Type B pancreatic cell (in vitro differentiated cells): ENCODE measurements around the gene CFAP69. TPM values are rescaled to one million over a fixed set of nuclear protein-coding genes. Genes with fewer than 3 reads are reported as not detected.

Source experiments
- DNase-seq: peaks from one replicate; pipeline ENCODE4 v3.0.0; 2021; ENCODE audit warnings: mixed read lengths; ENCODE audit not compliant: unreplicated experiment; ENCODE audit errors: extremely low spot score
- H3K27ac Mint-ChIP-seq: 2 replicates; pipeline ENCODE4 v1.8.0; 2021; ENCODE audit warnings: mild to moderate bottlenecking, mixed read lengths
- H3K27me3 Mint-ChIP-seq: 2 replicates; pipeline ENCODE4 v1.8.0; 2021; ENCODE audit warnings: mixed read lengths
- H3K36me3 Mint-ChIP-seq: 2 replicates; pipeline ENCODE4 v1.8.0; 2021; ENCODE audit warnings: mixed read lengths
- H3K4me1 Mint-ChIP-seq: one replicate; pipeline ENCODE4 v1.8.0; 2021; ENCODE audit warnings: mixed read lengths; ENCODE audit not compliant: unreplicated experiment
- H3K4me3 Mint-ChIP-seq: 2 replicates; pipeline ENCODE4 v1.8.0; 2021; ENCODE audit warnings: mild to moderate bottlenecking, mixed read lengths
- H3K9me3 Mint-ChIP-seq: 2 replicates; pipeline ENCODE4 v1.8.0; 2021; ENCODE audit warnings: mixed read lengths
- CTCF ChIP-seq: fragments of 200-600 bp; sonication (generic); conservative IDR thresholded peaks from 2 replicates; pipeline ENCODE4 v1.5.0; 2021; ENCODE audit warnings: antibody characterized with exemption, mild to moderate bottlenecking
- total RNA-seq: library from RNA; stranded (reverse); gene quantifications from 2 replicates; pipeline ENCODE4 v1.2.1, GENCODE V29; 2021; ENCODE audit warnings: low replicate concordance

CFAP69 gene
- total RNA-seq, 1 donor from 2014 or later: 6.2 TPM

DNA sequence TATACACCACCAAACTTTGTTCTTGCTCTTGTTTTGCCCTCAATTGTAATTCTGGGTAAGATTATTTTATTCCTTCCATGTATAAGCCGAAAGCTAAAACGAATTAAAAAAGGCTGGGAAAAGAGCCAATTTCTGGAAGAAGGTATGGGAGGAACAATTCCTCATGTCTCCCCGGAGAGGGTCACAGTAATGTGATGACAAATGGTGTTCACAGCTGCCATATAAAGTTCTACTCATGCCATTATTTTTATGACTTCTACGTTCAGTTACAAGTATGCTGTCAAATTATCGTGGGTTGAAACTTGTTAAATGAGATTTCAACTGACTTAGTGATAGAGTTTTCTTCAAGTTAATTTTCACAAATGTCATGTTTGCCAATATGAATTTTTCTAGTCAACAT lies 12.5 kb upstream of the CFAP69 start:
- Mint-ChIP-seq H3K4me1 (no peaks in the 10 kb centered on the region), H3K27me3 (no peaks in the 10 kb centered on the region), H3K36me3 (no peaks in the 10 kb centered on the region), H3K4me3 (no peak overlapping the region), H3K27ac (no peak overlapping the region), H3K9me3 (no peaks in the 10 kb centered on the region)
- no peak for DNase-seq
- no peak for TF ChIP-seq CTCF

DNA sequence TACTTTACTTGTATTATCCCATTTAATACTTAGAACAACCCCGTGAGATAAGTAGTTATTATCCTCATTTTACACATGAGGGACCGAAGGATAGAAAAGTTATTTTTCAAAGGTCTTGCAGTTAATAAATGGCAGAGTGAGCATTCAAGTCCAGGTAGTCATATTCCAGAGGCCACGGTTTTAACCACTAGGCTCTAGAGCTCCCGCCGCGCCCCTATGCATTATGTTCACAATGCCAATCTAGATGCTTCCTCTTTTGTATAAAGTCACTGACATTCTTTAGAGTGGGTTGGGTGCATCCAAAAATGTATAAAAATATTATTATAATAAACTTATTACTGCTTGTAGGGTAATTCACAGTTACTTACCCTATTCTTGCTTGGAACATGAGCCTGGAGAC lies 11.4 kb upstream of the CFAP69 start:
- H3K9me3 Mint-ChIP-seq: no peaks in the 10 kb centered on the region
- TF ChIP-seq CTCF: no peak
- H3K36me3 Mint-ChIP-seq: no peaks in the 10 kb centered on the region
- no peak overlapping the region for H3K4me3 Mint-ChIP-seq
- no peak for DNase-seq
- H3K4me1 Mint-ChIP-seq: no peaks in the 10 kb centered on the region
- H3K27ac Mint-ChIP-seq: no peak overlapping the region
- H3K27me3 Mint-ChIP-seq: no peaks in the 10 kb centered on the region

- no peaks in the 10 kb centered on the region for H3K27me3 Mint-ChIP-seq
- TF ChIP-seq CTCF: no peak
- no peak for DNase-seq
- H3K9me3 Mint-ChIP-seq: no peaks in the 10 kb centered on the region
- no peaks in the 10 kb centered on the region for H3K4me1 Mint-ChIP-seq
- H3K4me3 Mint-ChIP-seq: no peak overlapping the region
- no peak overlapping the region for H3K27ac Mint-ChIP-seq
- H3K36me3 Mint-ChIP-seq: no peaks in the 10 kb centered on the region
Measured at GRCh38 chr7:90236721-90237289, 8.2 kb upstream of the CFAP69 start.

- DNase-seq: no peak
- H3K27ac Mint-ChIP-seq: no peak overlapping the region
- H3K4me1 Mint-ChIP-seq: no peaks in the 10 kb centered on the region
- H3K9me3 Mint-ChIP-seq: no peaks in the 10 kb centered on the region
- no peak for TF ChIP-seq CTCF
- no peaks in the 10 kb centered on the region for H3K27me3 Mint-ChIP-seq
- H3K36me3 Mint-ChIP-seq: no peaks in the 10 kb centered on the region
- H3K4me3 Mint-ChIP-seq: no peak overlapping the region
Measured at GRCh38 chr7:90238022-90238421, 7.0 kb upstream of the CFAP69 start.

DNA sequence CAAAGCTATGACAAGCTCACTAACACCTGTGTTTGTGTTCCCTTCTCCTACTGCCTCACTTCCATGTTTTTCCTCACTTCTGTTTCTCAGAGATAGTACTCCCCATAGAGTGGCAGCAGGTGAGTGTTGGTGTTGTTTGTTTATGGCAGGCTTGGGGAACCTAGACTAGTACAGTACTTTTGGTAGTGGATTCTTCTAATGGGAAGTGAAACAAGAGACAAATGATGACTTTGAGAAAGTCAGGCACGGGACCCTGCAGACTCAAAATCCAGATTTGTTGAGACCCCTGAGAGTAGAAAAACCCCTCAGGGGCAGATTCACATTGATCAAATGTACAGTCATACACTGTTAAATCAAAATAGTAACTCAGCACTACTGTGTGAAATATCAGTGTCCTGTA lies 6.4 kb upstream of the CFAP69 start:
- Mint-ChIP-seq H3K27me3 (peaks cover 2% of the 10 kb centered on the region), H3K36me3 (no peaks in the 10 kb centered on the region), H3K4me3 (no peak overlapping the region), H3K4me1 (peaks cover 3% of the 10 kb centered on the region), H3K27ac (no peak overlapping the region), H3K9me3 (no peaks in the 10 kb centered on the region)
- no peak for DNase-seq
- TF ChIP-seq CTCF: no peak

- Mint-ChIP-seq H3K4me3 (no peak overlapping the region), H3K4me1 (peaks cover 7% of the 10 kb centered on the region), H3K9me3 (no peaks in the 10 kb centered on the region), H3K27me3 (peaks cover 7% of the 10 kb centered on the region), H3K27ac (no peak overlapping the region), H3K36me3 (no peaks in the 10 kb centered on the region)
- DNase-seq: no peak
- no peak for TF ChIP-seq CTCF
Measured at GRCh38 chr7:90239050-90239449, 5.9 kb upstream of the CFAP69 start.
